GM12878 (cell line): ENCODE data around the gene MAD2L1. TPM values are rescaled to one million over a fixed set of nuclear protein-coding genes. Genes with fewer than 3 reads are reported as not detected.

Experiments
- ATAC-seq: fragments of 200-7000 bp; cut with Tn5 transposase; 3 replicates; pipeline ENCODE4 v1.9.1; 2020; ENCODE audit warnings: mild to moderate bottlenecking, moderate library complexity
- BruUV-seq: library from RNA; stranded (reverse); fragments of 400-500 nt; replicated peaks from 2 replicates; lab custom pipeline; 2021; lab: Mats Ljungman, UMichigan
- CTCF ChIA-PET: fragments of 300-600 bp; sonication (Branson Sonifier 250); formaldehyde crosslinking; extraction: SDS; loops from one replicate; lab custom pipeline; 2021; ENCODE audit warnings: inconsistent platforms; lab: Yijun Ruan, JAX
- POLR2A ChIA-PET: fragments of 350-600 bp; formaldehyde crosslinking; extraction: SDS; loops from one replicate; lab custom pipeline; 2021; ENCODE audit warnings: inconsistent platforms; lab: Charles Lee
- RAD21 ChIA-PET: fragments of 300-600 bp; sonication (Branson Sonifier 250); formaldehyde crosslinking; loops from one replicate; lab custom pipeline; 2023; ENCODE audit warnings: antibody characterized with exemption; ENCODE audit not compliant: unreplicated experiment; lab: Charles Lee
- SMC1A ChIA-PET: fragments of 300-600 bp; sonication (Branson Sonifier 250); formaldehyde crosslinking; loops from one replicate; lab custom pipeline; 2023; ENCODE audit not compliant: unreplicated experiment, uncharacterized antibody; lab: Charles Lee
- DNase-seq: peaks from one replicate; pipeline ENCODE4 v3.0.0-alpha.2; 2011; ENCODE audit warnings: low read depth, low spot score
- FAIRE-seq: peaks from 3 replicates; lab custom pipeline; 2011; peaks lifted over from hg19 to GRCh38; lab: Jason Lieb, UNC
- H2AFZ ChIP-seq: 2 replicates; pipeline ENCODE4 v1.6.0; 2011; ENCODE audit warnings: low read depth, low read length, control low read depth; ENCODE audit not compliant: control insufficient read depth
- H3K27ac ChIP-seq: 2 replicates; pipeline ENCODE4 v1.5.1; 2011; ENCODE audit warnings: control low read depth; ENCODE audit not compliant: control insufficient read depth, insufficient read depth
- H3K27me3 ChIP-seq, 2 experiments: replicated peaks in 1 of 2; 2 replicates each; pipeline versions ENCODE4 v1.6.0 to v1.6.1; 2011; ENCODE audit warnings: low read length in 1 of 2; ENCODE audit not compliant: control insufficient read depth in 2 of 2, insufficient read depth in 2 of 2
- H3K36me3 ChIP-seq, 2 experiments: 2 replicates each; pipeline ENCODE4 v1.5.1; 2011; ENCODE audit warnings: low read length in 1 of 2; ENCODE audit not compliant: control insufficient read depth in 2 of 2, insufficient read depth in 2 of 2
- H3K4me1 ChIP-seq: 2 replicates; pipeline ENCODE4 v1.6.1; 2011; ENCODE audit warnings: mild to moderate bottlenecking, low read length, moderate library complexity, mixed read lengths; ENCODE audit not compliant: control insufficient read depth, insufficient read depth
- H3K4me2 ChIP-seq: 2 replicates; pipeline ENCODE4 v1.6.0; 2011; ENCODE audit warnings: control low read depth; ENCODE audit not compliant: control insufficient read depth, insufficient read depth
- H3K4me3 ChIP-seq: fragments of 200-600 bp; sonication (generic); 2 replicates; pipeline ENCODE4 v1.5.1; 2016
- H3K79me2 ChIP-seq: 2 replicates; pipeline ENCODE4 v1.6.0; 2011; ENCODE audit warnings: low read length; ENCODE audit not compliant: control insufficient read depth, insufficient read depth
- H3K9ac ChIP-seq: 2 replicates; pipeline ENCODE4 v1.8.0; 2011; ENCODE audit warnings: low read length, control low read depth, mixed read lengths; ENCODE audit not compliant: control insufficient read depth, insufficient read depth
- H3K9me3 ChIP-seq: replicated peaks from 3 replicates; pipeline ENCODE4 v1.5.1; 2011; ENCODE audit warnings: mild to moderate bottlenecking, low read length; ENCODE audit not compliant: control insufficient read depth, insufficient read depth
- H4K20me1 ChIP-seq: 2 replicates; pipeline ENCODE4 v1.6.0; 2011; ENCODE audit not compliant: control insufficient read depth, insufficient read depth
- CHD4 ChIP-seq: fragments of 200-600 bp; sonication (generic); IDR thresholded peaks from 2 replicates; pipeline ENCODE4 v1.6.1; 2016; ENCODE audit warnings: mild to moderate bottlenecking
- HDAC6 ChIP-seq: fragments of 200-600 bp; sonication (generic); IDR thresholded peaks from one replicate; pipeline ENCODE4 v1.8.0; 2017; ENCODE audit warnings: antibody characterized with exemption; ENCODE audit not compliant: unreplicated experiment
- LARP7 ChIP-seq: fragments of 450-650 bp; IDR thresholded peaks from 2 replicates; pipeline ENCODE4 v1.6.1; 2017; ENCODE audit warnings: mild to moderate bottlenecking
- MEF2B ChIP-seq: fragments of 450-650 bp; IDR thresholded peaks from 2 replicates; pipeline ENCODE4 v1.6.1; 2018; ENCODE audit warnings: mild to moderate bottlenecking, moderate library complexity; ENCODE audit not compliant: partially characterized antibody, poor library complexity, severe bottlenecking
- MYB ChIP-seq: fragments of 150-350 bp; IDR thresholded peaks from 2 replicates; pipeline ENCODE4 v1.6.1; 2014; ENCODE audit warnings: mild to moderate bottlenecking, low read depth, low read length, borderline replicate concordance
- MYC ChIP-seq: IDR thresholded peaks from 2 replicates; pipeline ENCODE4 v1.6.1; 2011; ENCODE audit warnings: mild to moderate bottlenecking, low read length, moderate library complexity, inconsistent platforms; ENCODE audit not compliant: insufficient read depth, insufficient replicate concordance, insufficient read length, severe bottlenecking
- NFIC ChIP-seq: IDR thresholded peaks from 2 replicates; pipeline ENCODE4 v1.6.1; 2012; ENCODE audit warnings: low read depth, mild to moderate bottlenecking, inconsistent platforms, low read length, moderate library complexity
- NR2F1 ChIP-seq: fragments of 450-650 bp; conservative IDR thresholded peaks from 2 replicates; pipeline ENCODE4 v1.6.1; 2017; ENCODE audit warnings: mild to moderate bottlenecking
- POLR2AphosphoS5 ChIP-seq: IDR thresholded peaks from 2 replicates; pipeline ENCODE4 v1.6.1; 2011; ENCODE audit warnings: mild to moderate bottlenecking, low read length, inconsistent platforms
- RAD21 ChIP-seq: IDR thresholded peaks from 2 replicates; pipeline ENCODE4 v1.6.1; 2011; ENCODE audit warnings: mild to moderate bottlenecking, low read depth, low read length, moderate library complexity; ENCODE audit not compliant: insufficient read depth
- RUNX3 ChIP-seq: IDR thresholded peaks from 2 replicates; pipeline ENCODE4 v1.6.1; 2012; ENCODE audit warnings: low read length, inconsistent platforms
- TCF3 ChIP-seq: IDR thresholded peaks from 2 replicates; pipeline ENCODE4 v1.6.1; 2012; ENCODE audit warnings: low read depth, mild to moderate bottlenecking, low read length, borderline replicate concordance; ENCODE audit not compliant: insufficient read depth
- YBX1 ChIP-seq: fragments of 450-650 bp; IDR thresholded peaks from 2 replicates; pipeline ENCODE4 v1.6.1; 2016; ENCODE audit warnings: antibody characterized with exemption
- YY1 ChIP-seq: IDR thresholded peaks from 2 replicates; pipeline ENCODE4 v1.6.1; 2011; ENCODE audit warnings: low read depth, mild to moderate bottlenecking, low read length
- ZNF622 ChIP-seq: fragments of 450-650 bp; IDR thresholded peaks from 2 replicates; pipeline ENCODE4 v1.6.1; 2017; ENCODE audit warnings: mild to moderate bottlenecking, inconsistent platforms
- ZSCAN29 ChIP-seq: fragments of 450-650 bp; IDR thresholded peaks from 2 replicates; pipeline ENCODE4 v1.6.1; 2017; ENCODE audit warnings: mild to moderate bottlenecking, moderate library complexity
- WGBS: methylation state at CpG from one replicate; pipeline ENCODE4 v1.1.6; 2016; ENCODE audit warnings: low lambda C conversion rate; ENCODE audit not compliant: insufficient replicate concordance, insufficient coverage; ENCODE audit errors: missing lambda C conversion rate; 5-methylcytosine and 5-hydroxymethylcytosine counted together
- in situ Hi-C: fragments of 300-500 bp; cut with MboI; formaldehyde crosslinking; loops from 9 replicates; pipeline ENCODE4 v1.14.3; 2018; ENCODE audit warnings: mixed read lengths
- intact Hi-C: fragments of 100-400 bp; cut with micrococcal nuclease; formaldehyde crosslinking; loops from one replicate; pipeline ENCODE4 v1.14.2; 2022; ENCODE audit not compliant: unreplicated experiment
- polyA plus RNA-seq, 11 experiments: library from polyadenylated mRNA; depleted of rRNA in 4 of 11; unstranded in 6 of 11; stranded (reverse) in 5 of 11; fragments of >200 nt; fragmentation: Nextera tagmentation in 4 of 11; fragmentation: Illumina TruSeq in 1 of 11; extraction: Ambion mirVana in 4 of 11; extraction: Trizol in 1 of 11; gene quantifications; 1 replicate in 1 of 11; 2 replicates in 10 of 11; pipeline versions ENCODE4 v1.2.1 to v1.2.3, GENCODE V29; 2011 to 2016; ENCODE audit warnings: inconsistent platforms in 2 of 11, missing spikeins in 2 of 11, low read depth in 1 of 11
- total RNA-seq, 4 experiments: library from RNA; depleted of rRNA in 3 of 4; stranded (reverse); fragments of >200 nt in 3 of 4; fragmentation: Illumina TruSeq in 1 of 4; extraction: Trizol in 1 of 4; gene quantifications; 2 replicates each; pipeline versions ENCODE4 v1.2.1 to v1.2.3, GENCODE V29; 2013 to 2021
- TF ChIP-seq, protein P1 (sequence below): fragments of 450-650 bp; formaldehyde crosslinking; IDR thresholded peaks from 2 replicates; pipeline ENCODE4 v1.4.0; 2022; ENCODE audit warnings: mild to moderate bottlenecking, moderate library complexity
- TF ChIP-seq, protein P2 (sequence below): fragments of 450-650 bp; IDR thresholded peaks from 2 replicates; pipeline ENCODE4 v1.6.1; 2017; ENCODE audit warnings: antibody characterized with exemption, mild to moderate bottlenecking, moderate library complexity

The MAD2L1 gene
- total and polyA plus RNA-seq, 10 of the 15 experiments (the other 5 are each of a cell fraction or from before 2014, with no cell fraction given) = 58.1 to 407 (median 110) TPM

DNA sequence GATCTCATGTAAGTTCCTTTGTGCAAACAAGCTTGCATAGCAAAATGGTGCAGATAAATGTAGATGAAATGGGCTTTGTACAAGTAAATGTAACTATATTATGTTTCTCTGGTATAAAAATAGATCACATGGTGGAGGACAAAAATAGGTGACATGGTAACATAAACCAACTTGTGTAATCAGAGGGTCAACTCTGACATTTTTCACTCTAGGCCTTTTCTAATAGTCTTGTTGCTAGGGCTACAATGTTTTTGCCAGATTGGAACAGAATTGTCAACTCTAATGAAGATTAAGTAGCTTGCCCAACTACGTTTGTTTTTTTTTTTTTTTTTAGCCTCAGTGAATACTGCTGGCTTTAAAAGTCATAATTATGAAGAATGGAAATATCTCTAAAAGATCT, 11.5 kb downstream of the MAD2L1 start:
- no TSS peak for BruUV-seq
- H3K36me3 ChIP-seq = peaks cover 0 to 4% of the 10 kb centered on the region in 2 experiments; a peak in 2 of 4 replicates
- no peaks in the 10 kb centered on the region for H4K20me1 ChIP-seq
- no peak for DNase-seq
- FAIRE-seq = no peak
- H3K9me3 ChIP-seq = no peaks in the 10 kb centered on the region
- 14% methylated on average over 1 of the region's 1 CpG for WGBS
- no peak for ATAC-seq
- TF ChIP-seq HDAC6 = no peak
- TF ChIP-seq MYC = no peak
- no peak for TF ChIP-seq CHD4
- no peak for TF ChIP-seq RUNX3
- no peak for TF ChIP-seq TCF3
- TF ChIP-seq LARP7 = no peak
- TF ChIP-seq, protein P1, sequence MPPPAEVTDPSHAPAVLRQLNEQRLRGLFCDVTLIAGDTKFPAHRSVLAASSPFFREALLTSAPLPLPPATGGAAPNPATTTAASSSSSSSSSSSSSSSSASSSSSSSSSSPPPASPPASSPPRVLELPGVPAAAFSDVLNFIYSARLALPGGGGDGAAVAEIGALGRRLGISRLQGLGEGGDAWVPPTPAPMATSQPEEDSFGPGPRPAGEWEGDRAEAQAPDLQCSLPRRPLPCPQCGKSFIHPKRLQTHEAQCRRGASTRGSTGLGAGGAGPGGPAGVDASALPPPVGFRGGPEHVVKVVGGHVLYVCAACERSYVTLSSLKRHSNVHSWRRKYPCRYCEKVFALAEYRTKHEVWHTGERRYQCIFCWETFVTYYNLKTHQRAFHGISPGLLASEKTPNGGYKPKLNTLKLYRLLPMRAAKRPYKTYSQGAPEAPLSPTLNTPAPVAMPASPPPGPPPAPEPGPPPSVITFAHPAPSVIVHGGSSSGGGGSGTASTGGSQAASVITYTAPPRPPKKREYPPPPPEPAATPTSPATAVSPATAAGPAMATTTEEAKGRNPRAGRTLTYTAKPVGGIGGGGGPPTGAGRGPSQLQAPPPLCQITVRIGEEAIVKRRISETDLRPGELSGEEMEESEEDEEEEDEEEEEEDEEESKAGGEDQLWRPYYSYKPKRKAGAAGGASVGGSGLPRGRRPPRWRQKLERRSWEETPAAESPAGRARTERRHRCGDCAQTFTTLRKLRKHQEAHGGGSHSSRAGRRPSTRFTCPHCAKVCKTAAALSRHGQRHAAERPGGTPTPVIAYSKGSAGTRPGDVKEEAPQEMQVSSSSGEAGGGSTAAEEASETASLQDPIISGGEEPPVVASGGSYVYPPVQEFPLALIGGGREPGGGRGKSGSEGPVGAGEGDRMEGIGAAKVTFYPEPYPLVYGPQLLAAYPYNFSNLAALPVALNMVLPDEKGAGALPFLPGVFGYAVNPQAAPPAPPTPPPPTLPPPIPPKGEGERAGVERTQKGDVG = no peak
- no peak for TF ChIP-seq RAD21
- TF ChIP-seq YY1 = no peak
- no peak for TF ChIP-seq MEF2B
- TF ChIP-seq, protein P2, sequence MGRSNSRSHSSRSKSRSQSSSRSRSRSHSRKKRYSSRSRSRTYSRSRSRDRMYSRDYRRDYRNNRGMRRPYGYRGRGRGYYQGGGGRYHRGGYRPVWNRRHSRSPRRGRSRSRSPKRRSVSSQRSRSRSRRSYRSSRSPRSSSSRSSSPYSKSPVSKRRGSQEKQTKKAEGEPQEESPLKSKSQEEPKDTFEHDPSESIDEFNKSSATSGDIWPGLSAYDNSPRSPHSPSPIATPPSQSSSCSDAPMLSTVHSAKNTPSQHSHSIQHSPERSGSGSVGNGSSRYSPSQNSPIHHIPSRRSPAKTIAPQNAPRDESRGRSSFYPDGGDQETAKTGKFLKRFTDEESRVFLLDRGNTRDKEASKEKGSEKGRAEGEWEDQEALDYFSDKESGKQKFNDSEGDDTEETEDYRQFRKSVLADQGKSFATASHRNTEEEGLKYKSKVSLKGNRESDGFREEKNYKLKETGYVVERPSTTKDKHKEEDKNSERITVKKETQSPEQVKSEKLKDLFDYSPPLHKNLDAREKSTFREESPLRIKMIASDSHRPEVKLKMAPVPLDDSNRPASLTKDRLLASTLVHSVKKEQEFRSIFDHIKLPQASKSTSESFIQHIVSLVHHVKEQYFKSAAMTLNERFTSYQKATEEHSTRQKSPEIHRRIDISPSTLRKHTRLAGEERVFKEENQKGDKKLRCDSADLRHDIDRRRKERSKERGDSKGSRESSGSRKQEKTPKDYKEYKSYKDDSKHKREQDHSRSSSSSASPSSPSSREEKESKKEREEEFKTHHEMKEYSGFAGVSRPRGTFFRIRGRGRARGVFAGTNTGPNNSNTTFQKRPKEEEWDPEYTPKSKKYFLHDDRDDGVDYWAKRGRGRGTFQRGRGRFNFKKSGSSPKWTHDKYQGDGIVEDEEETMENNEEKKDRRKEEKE = no peak
- TF ChIP-seq ZNF622 = no peak
- TF ChIP-seq NR2F1 = no peak
- TF ChIP-seq MYB = no peak
- TF ChIP-seq POLR2AphosphoS5 = no peak
- no peak for TF ChIP-seq ZSCAN29
- no peak for TF ChIP-seq YBX1
- no peak for TF ChIP-seq NFIC
- H3K4me2 ChIP-seq = no peak overlapping the region
- ChIA-PET SMC1A (interaction anchor here (1.0 to 2.1 kb wide), 4 partner anchors 8 to 1072 kb away, joined by 3 to 12 read pairs (median 3); partner anchors contain the start of gene PDE5A), RAD21 (interaction anchor here (0.7 to 3.3 kb wide), 5 partner anchors 7 to 760 kb away, joined by 3 to 31 read pairs (median 4); partner anchors contain the start of gene PDE5A), CTCF (interaction anchor here (0.8 to 5.7 kb wide), 3 partner anchors 10 to 497 kb away, joined by 3 to 32 read pairs (median 4); partner anchors contain the start of gene PDE5A), POLR2A (interaction anchor here (0.6 to 2.0 kb wide), 5 partner anchors 8 to 426 kb away, joined by 3 to 6 read pairs (median 3); no protein-coding TSS in a partner anchor)
- H3K9ac ChIP-seq = no peak overlapping the region
- intact Hi-C loops = no loop called here
- peaks cover under 1% of the 10 kb centered on the region for H3K79me2 ChIP-seq
- H2AFZ ChIP-seq = no peak overlapping the region
- H3K27me3 ChIP-seq = no peaks in the 10 kb centered on the region
- no peak overlapping the region for H3K27ac ChIP-seq
- H3K4me1 ChIP-seq = peaks cover 16% of the 10 kb centered on the region
- in situ Hi-C loops = loop anchor here (5.0 to 10.0 kb wide), 3 partner anchors 423 to 1080 kb away; a partner anchor contains a TSS
- no peak overlapping the region for H3K4me3 ChIP-seq
